Measurements from ENCODE around the gene CDK7. TPM values are rescaled to one million over a fixed set of nuclear protein-coding genes. Genes with fewer than 3 reads are reported as not detected.

Gene CDK7
- total and polyA plus RNA-seq, 7 donors = 7.2 to 35.1 (median 18.5) TPM

DNA sequence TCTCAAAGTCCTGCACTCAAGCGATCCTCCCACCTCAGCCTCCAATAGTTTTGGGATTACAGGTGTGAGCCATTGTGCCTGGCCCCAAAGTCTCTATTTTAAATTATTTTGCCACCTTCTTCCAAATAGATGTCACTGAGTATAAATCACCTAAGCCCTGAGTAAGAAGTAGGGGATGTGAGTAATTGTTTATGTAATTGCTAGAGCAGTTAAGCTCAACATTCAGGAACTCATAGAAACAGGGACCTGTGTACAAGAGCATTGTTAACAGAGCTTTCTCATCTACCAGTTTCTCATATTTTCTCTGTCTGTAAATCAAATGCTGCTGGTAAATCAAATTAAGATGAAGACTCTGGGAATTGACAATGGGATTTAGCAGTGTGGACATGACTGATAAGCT lies 26.3 kb downstream of the CDK7 start:
- no peak overlapping the region for H3K4me3 ChIP-seq
- intact Hi-C loops (cut with DNase I) = no loop called here
- DNase-seq = no peak
- H3K36me3 ChIP-seq = peaks cover 4 to 73% (median 23%) of the 10 kb centered on the region in 4 donors
- H3K4me1 ChIP-seq = no peaks in the 10 kb centered on the region
- H3K27ac ChIP-seq = no peak overlapping the region
- H3K9me3 ChIP-seq = no peaks in the 10 kb centered on the region
- no peaks in the 10 kb centered on the region for H3K27me3 ChIP-seq
- WGBS, 2 donors = 98 to 100% methylated on average over 1 of the region's 1 CpG
- TF ChIP-seq, protein P1, sequence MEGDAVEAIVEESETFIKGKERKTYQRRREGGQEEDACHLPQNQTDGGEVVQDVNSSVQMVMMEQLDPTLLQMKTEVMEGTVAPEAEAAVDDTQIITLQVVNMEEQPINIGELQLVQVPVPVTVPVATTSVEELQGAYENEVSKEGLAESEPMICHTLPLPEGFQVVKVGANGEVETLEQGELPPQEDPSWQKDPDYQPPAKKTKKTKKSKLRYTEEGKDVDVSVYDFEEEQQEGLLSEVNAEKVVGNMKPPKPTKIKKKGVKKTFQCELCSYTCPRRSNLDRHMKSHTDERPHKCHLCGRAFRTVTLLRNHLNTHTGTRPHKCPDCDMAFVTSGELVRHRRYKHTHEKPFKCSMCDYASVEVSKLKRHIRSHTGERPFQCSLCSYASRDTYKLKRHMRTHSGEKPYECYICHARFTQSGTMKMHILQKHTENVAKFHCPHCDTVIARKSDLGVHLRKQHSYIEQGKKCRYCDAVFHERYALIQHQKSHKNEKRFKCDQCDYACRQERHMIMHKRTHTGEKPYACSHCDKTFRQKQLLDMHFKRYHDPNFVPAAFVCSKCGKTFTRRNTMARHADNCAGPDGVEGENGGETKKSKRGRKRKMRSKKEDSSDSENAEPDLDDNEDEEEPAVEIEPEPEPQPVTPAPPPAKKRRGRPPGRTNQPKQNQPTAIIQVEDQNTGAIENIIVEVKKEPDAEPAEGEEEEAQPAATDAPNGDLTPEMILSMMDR (IDR thresholded peaks at IDR 0.05) = no peak
- TF ChIP-seq POLR2AphosphoS5 (IDR thresholded peaks at IDR 0.05) = no peak
- TF ChIP-seq POLR2A (IDR thresholded peaks at IDR 0.05) = no peak

DNA sequence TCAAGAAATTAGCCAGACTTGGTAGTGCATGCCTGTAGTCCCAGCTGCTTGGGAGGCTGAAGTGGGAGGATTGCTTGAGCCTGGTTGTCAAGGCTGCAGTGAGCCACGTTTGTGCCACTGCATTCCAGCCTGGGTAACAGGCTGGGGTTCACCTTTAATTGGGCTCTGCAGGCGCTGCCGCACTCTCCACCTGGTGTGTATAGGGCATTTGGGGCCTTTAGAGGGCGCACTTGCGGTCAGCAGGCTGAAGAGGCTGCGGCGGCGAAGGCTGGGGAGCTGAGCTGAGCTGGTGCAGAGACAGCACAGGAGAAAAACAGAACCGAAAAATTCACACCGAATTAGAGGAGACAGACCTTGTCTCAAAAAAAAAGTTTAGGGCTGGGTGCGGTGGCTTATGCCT lies 31.2 kb downstream of the CDK7 start:
- Histone ChIP-seq H3K4me1 (peaks cover 0 to 3% (median 0%) of the 10 kb centered on the region in 4 donors), H3K36me3 (peaks cover 0 to 65% (median 13%) of the 10 kb centered on the region in 4 donors), H3K4me3 (no peak overlapping the region), H3K27me3 (no peaks in the 10 kb centered on the region), H3K27ac (no peak overlapping the region), H3K9me3 (no peaks in the 10 kb centered on the region)
- no peak for DNase-seq
- TF ChIP-seq EP300 (IDR thresholded peaks at IDR 0.05) = no peak
- TF ChIP-seq, protein P1 (IDR thresholded peaks at IDR 0.05) = no peak
- no peak for TF ChIP-seq POLR2AphosphoS5 (IDR thresholded peaks at IDR 0.05)
- no peak for TF ChIP-seq POLR2A (IDR thresholded peaks at IDR 0.05)
- intact Hi-C loops (cut with DNase I) = no loop called here
- 86 to 90% methylated on average over 11 of the region's 11 CpGs for WGBS, 2 donors

DNA sequence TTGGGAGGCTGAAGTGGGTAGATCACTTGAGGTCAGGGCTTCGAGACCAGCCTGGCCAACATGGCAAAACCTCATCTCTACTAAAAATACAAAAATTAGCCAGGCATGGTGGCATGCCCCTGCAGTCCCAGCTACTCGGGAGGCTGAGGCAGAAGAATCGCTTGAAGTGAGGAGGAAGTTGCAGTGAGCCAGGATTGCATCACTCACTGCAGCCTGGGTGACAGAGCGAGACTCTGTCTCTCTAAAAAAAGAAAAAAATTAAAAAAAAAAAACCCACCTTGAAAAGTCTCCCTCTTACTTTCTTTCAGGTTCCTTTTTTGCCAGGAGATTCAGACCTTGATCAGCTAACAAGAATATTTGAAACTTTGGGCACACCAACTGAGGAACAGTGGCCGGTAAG lies 34.2 kb downstream of the CDK7 start:
- TF ChIP-seq POLR2A (IDR thresholded peaks at IDR 0.05) (no peak), POLR2AphosphoS5 (IDR thresholded peaks at IDR 0.05) (no peak), EP300 (IDR thresholded peaks at IDR 0.05) (no peak)
- TF ChIP-seq, protein P1 (IDR thresholded peaks at IDR 0.05) = no peak
- Histone ChIP-seq H3K4me3 (no peak overlapping the region), H3K27ac (no peak overlapping the region), H3K9me3 (no peaks in the 10 kb centered on the region), H3K27me3 (no peaks in the 10 kb centered on the region), H3K36me3 (peaks cover 0 to 54% (median 4%) of the 10 kb centered on the region in 4 donors), H3K4me1 (peaks cover 0 to 11% (median 0%) of the 10 kb centered on the region in 4 donors)
- intact Hi-C loops (cut with DNase I) = no loop called here
- WGBS, 2 donors = 84 to 94% methylated on average over 5 of the region's 5 CpGs
- no peak for DNase-seq

DNA sequence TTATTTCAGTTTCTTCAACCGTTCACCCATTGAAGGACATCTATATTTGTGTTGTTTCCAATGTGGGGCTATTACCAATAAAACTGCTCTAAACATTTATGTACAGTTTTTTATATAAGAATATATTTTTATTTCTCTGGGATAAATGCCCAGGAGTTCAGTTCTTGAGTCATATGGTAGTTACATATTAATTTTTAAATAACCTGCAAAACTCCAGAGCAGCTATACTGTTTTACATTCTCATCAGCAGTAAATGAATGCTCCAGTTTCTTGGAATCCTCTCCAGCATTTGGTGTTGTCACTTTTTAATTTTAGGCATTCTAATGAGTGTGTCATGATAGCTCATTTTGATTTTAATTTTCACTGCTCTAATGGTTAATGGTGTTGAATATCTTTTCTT lies 36.2 kb downstream of the CDK7 start:
- WGBS, 2 donors = 15 to 78% methylated on average over 1 of the region's 1 CpG
- Histone ChIP-seq H3K36me3 (peaks cover 0 to 51% (median 4%) of the 10 kb centered on the region in 4 donors), H3K27me3 (no peaks in the 10 kb centered on the region), H3K27ac (no peak overlapping the region), H3K9me3 (no peaks in the 10 kb centered on the region), H3K4me3 (no peak overlapping the region), H3K4me1 (peaks cover 0 to 14% (median under 1%) of the 10 kb centered on the region in 4 donors)
- intact Hi-C loops (cut with DNase I) = no loop called here
- TF ChIP-seq POLR2A (IDR thresholded peaks at IDR 0.05) (no peak), EP300 (IDR thresholded peaks at IDR 0.05) (no peak), POLR2AphosphoS5 (IDR thresholded peaks at IDR 0.05) (no peak)
- TF ChIP-seq, protein P1 (IDR thresholded peaks at IDR 0.05) = no peak
- no peak for DNase-seq

DNA sequence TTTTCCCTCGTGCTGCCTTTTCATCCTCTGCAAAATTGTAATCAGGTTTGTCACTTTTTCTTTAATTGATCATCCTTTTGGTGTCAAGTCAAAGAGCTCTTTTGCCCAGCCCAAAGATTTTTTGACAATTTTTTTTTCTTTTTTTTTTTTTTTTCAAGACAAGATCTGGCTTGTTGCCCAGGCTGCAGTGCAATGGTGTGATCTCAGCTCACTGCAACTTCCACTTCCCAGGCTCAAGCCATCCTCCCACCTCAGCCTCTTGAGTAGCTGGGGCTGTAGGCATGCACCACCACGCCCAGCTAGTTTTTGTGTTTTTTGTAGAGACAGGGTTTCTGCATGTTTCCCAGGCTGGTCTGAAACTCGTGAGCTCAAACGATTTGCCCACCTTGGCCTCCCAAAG lies 36.7 kb downstream of the CDK7 start:
- TF ChIP-seq EP300 (IDR thresholded peaks at IDR 0.05) (no peak), POLR2A (IDR thresholded peaks at IDR 0.05) (no peak), POLR2AphosphoS5 (IDR thresholded peaks at IDR 0.05) (no peak)
- TF ChIP-seq, protein P1 (IDR thresholded peaks at IDR 0.05) = no peak
- H3K36me3 ChIP-seq = peaks cover 0 to 52% (median 4%) of the 10 kb centered on the region in 4 donors
- no peak overlapping the region for H3K4me3 ChIP-seq
- peaks cover 0 to 14% (median 3%) of the 10 kb centered on the region in 4 donors for H3K4me1 ChIP-seq
- H3K9me3 ChIP-seq = no peaks in the 10 kb centered on the region
- WGBS, 2 donors = 36 to 73% methylated on average over 4 of the region's 4 CpGs
- H3K27me3 ChIP-seq = no peaks in the 10 kb centered on the region
- intact Hi-C loops (cut with DNase I) = no loop called here
- DNase-seq = no peak
- no peak overlapping the region for H3K27ac ChIP-seq

Measured in sigmoid colon (tissue), 7 donors.